Fibroblast of skin of right biceps (primary cell): ENCODE results near the gene RILPL1.
"Not testable (repeated sequence)": the region's sequence is repeated elsewhere in the genome, so short reads cannot be mapped to it uniquely, and the experiment has no call there.

Experiments used
- DNase-seq: peaks from one replicate; pipeline ENCODE4 v3.0.0-alpha.2; 2013

Gene RILPL1

DNA sequence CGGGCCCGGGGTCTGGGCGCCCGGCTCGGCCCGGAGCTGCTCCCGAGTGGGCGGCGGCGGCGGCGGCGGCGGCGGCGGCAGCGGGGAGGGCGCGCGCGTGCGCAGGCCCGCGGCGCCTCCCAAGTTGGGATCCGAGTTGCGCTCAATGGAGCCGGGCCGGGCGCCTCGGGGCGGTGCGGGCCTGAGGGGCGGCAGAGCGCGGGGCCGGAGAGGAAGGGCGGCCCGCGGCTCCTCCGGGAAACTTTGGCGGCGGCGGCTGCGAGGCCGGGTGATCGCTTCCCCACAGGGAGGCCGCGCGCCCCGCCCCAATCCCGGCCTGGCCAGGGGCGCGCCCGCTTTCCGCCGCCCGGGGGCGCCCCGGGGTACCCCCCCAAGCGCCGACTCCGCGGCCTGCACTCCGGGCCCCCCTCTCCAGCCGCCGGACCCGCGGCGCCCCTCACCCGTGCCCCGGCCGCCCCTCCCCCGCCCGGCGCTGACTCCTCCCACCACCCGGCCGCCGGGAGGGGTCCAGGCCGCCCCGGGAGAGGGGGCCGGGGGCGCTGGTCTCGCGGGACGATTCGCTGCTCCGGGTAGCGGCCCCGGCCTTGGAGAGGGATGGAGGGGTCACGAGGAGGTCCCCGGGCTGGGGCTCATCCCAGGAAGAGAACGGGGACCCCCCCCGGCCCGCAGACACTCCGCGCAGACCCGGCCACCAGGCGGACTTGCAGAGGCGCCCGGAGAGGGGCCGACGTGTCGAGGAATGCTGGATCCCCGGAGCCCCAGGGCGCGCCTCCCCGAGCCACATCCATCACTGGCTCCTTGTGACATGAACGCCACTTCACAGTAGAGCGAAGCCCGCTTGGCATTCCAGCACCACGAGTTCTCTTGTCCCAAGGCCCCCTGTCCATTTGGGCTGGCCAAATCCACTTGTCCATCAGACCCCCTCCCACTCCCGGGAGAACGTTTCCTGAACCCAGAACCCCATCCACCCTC, at the start of gene RILPL1:
Gene RILPL1, minus strand, starts transcription at position 48 of the 972 bp plus-strand sequence. CDS start 237 bp downstream, outside the sequence.
- DNase-seq = peak; percentile 67

- DNase-seq = no peak
Observed at GRCh38 chr12:123580772-123581171, 47.3 kb upstream of the RILPL1 start.

GRCh38 chr12:123578829-123579228, 45.3 kb upstream of the RILPL1 start:
- DNase-seq = not testable (repeated sequence)

- DNase-seq = no peak
Observed at GRCh38 chr12:123578243-123578642, 44.7 kb upstream of the RILPL1 start.

DNA sequence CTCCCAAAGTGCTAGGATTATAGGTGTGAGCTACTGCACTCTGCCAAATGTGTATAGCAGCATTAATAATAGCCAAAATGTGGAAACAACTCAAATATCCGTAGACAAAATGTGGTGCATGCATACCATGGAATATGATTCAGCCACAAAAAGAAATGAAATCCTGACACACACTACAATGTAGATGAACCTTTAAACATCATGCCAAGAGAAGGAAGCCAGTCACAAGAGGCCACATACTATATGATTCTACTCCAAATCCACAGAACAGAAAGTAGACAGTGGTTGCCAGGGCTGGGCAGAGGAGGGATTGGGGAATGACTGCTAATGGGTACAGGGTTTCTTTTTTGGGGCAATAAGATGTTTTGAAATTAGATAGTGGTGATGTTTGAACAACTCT, 43.1 kb upstream of the RILPL1 start:
- DNase-seq = peak; percentile 19

- DNase-seq = no peak
Observed at GRCh38 chr12:123573870-123574269, 40.4 kb upstream of the RILPL1 start.

DNA sequence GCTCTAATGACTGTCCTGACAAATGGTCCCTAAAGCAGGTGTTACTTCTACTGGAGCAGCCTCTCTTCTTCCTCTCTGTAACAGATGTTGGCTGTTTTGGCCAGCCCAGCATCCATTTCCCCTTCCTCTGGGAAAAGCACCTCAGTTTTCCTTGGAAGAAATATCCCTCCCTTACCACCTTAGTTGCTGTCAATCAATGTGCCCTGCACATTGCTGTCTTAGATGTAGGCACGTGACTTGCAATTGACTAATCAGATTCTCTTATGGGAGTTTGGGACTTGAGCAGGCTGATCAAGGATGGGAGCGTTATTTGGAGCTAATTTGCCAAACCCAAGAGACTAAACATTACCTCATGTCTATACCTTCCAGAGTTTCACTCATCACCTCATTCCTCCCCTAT, 38.9 kb upstream of the RILPL1 start:
- no peak for DNase-seq

DNA sequence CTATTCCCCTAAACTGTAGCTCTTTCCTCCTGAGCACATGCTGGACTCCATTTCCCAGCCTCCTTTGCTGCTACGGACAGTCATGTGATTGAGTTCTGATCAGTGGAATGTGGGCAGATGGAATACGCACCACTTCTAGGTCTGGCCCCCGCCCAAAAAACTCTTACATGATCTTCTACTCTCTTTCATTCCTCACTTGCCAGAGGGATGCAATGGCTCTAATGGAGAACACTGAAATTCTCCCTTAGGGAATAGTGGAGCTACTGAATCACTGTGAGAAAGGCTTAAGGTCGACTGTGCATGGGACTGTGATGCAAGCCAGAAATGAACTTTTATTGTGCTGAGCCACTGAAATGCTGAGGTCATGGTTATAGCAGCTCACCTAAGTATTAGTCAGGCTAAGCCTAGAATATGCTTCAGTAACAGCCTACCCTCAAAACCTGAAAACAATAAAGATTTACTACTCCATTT, 37.9 kb upstream of the RILPL1 start:
- DNase-seq = peak; percentile 82

DNA sequence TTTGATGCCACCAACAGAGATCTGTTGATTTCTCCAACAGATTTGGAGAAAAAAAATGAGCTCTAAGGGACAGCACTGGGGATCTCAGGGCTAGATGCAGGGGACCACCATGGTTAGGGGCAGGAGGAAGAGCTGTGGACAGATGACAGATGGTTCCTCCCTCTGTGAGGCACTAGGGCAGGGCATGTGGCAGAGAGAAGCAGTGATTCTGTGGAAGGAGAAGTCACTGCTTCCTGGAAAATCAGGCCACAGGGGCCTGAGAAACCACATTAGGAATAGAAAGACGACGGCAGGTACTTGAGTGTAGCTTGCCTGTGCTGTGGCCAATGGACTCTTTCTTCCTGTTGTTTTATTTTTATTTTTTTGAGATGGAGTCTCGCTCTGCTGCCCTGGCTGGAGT, 25.9 kb upstream of the RILPL1 start:
- no peak for DNase-seq

- not testable (repeated sequence) for DNase-seq
Observed at GRCh38 chr12:123558487-123558886, 25.0 kb upstream of the RILPL1 start.

- DNase-seq = not testable (repeated sequence)
Observed at GRCh38 chr12:123554843-123555242, 21.3 kb upstream of the RILPL1 start.

DNA sequence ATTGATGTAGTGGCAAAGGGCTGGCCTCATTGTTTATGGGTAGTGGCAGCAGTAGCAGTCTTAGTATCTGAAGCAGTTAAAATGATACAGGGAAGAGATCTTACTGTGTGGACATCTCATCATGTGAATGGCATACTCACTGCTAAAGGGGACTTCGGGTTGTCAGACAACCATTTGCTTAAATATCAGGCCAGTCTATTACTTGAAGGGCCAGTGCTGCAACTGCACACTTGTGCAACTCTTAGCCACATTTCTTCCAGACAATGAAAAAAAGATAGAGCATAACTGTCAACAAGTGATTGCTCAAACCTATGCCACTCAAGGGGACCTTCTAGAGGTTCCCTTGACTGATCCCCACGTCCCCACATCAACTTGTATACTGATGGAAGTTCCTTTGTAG, 20.6 kb upstream of the RILPL1 start:
- not testable (repeated sequence) for DNase-seq

- DNase-seq = no peak
Observed at GRCh38 chr12:123550700-123551099, 17.2 kb upstream of the RILPL1 start.

- no peak for DNase-seq
Observed at GRCh38 chr12:123548107-123548506, 14.6 kb upstream of the RILPL1 start.

DNA sequence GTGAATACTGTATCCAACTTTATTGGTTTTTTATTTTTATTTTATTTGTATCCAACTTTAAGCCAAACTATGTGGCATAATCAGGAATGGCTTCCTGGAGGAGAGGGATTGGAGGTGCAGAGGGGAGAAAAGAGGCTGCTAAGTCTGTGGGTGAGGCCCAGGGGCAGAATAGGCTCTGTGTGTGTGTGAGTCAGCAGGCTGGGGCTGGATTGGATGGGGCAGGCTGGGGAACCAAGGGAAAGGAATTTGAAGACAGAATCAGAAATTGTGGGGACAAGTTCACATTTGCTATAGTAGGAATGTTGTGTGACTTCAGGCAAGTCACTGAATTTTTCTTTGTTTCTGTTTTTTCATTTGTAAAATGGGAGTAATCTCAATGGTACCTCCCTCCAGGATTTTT, 12.8 kb upstream of the RILPL1 start:
- peak; percentile 24 for DNase-seq

GRCh38 chr12:123543541-123543940, 10.0 kb upstream of the RILPL1 start:
- no peak for DNase-seq

DNA sequence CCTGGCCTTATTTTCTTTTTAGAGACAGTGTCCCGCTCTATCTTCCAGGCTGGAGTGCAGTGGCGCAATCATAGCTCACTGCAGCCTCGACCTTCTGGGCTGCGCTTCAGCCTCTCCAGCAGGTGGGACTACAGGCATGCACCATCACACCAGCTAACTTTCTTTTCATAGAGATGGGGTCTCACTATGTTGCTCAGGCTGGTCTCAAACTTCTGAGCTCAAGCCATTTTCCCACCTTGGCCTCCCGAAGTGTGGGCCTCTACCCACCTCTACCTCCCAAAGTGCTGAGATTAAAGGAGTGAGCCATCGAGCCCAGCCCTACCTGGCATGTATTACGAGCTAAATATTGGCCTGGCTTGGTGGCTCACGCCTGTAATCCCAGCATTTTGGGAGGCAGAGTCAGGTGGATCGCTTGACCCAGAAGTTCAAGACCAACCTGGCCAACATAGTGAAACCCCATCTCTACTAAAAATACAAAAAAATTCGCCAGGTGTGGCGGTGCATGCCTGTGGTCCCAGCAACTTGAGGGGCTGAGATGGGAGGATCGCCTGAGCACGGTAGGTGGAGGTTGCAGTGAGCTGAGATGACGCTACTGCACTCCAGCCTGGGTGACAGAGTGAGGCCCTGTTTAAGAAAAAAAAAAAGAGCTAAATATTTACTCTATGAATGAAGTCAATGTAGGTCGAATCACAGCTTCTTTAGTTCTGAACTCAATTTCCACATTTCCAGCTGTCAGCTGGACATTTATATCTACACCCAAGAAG, 7.6 kb upstream of the RILPL1 start:
- no peak for DNase-seq

GRCh38 chr12:123535952-123536351, 2.4 kb upstream of the RILPL1 start:
- DNase-seq = not testable (repeated sequence)

- peak; percentile 34 for DNase-seq
Observed at GRCh38 chr12:123532808-123533649, 490 bp downstream of the RILPL1 start.

DNA sequence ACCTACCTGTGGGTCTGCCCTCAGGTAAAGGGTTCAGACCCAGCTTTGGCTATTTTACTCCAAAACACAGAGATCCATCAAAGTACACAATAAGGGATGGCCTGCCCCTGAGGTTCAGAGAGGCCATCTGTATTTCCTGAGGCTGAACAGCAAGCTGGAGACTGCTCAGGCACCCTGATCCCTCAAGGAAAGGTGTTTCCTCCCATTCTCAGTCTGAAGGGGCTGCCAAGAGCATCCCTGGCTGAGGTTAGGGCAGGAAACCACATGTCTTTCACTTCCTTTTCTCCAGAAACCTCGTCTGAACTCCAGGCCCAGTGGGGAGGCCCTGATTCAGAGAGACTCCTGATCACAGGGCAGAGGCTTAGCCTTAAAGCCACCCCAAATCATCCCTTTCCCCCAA, 1.5 kb downstream of the RILPL1 start:
- peak; percentile 42 for DNase-seq

DNA sequence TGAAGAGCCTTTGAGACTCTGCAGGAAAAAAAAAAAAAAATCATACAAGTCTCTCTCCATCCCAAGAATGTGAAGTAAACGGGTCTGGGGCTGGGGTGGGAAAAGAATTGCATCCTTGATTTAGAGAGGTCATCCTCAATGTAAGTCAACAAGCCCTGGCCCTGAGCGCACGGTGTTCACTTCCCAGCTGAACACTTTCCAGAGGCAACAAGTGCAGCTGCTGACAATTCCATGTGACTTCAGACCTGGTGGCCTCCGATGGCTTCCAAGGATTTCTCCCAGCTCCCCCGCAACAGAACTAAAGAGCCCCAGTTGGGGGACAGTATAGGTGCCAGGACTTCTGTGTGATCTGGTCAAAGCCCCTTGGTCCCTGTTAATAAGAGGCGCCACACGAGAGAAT, 2.4 kb downstream of the RILPL1 start:
- no peak for DNase-seq

GRCh38 chr12:123530668-123531067, 2.9 kb downstream of the RILPL1 start:
- DNase-seq = no peak

- no peak for DNase-seq
Observed at GRCh38 chr12:123529686-123530085, 3.8 kb downstream of the RILPL1 start.
